Measurements from ENCODE around the gene PRSS21.

DNA sequence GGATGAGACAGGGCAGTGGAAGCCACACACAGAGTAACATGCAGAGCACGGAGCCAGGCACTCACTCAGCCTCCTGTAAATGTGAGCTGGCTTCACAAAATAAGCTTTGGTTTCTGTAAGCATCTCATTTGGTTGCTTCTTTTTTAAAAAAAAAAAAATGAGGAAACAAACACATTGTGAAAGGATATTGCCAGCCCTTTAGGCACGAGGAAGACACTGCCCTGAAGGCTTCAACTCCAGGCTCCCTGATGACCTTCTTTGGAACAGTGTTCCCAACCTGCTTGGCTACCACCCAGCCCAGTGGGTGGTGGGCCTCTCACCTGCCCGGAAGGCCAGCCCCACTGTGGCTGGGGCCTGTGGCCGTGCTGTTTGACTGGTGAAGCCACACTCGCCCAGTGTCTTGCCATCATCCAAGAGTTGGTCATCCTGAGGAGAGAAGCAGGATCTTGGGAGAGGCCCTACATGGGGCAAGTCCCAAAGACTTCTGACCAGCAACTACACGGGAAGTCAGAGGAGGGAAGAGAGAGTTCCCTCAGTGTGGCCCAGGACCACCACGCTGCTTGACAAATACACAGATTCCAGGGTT lies 41.8 kb upstream of the PRSS21 start:
- TF ChIP-seq, protein P1, sequence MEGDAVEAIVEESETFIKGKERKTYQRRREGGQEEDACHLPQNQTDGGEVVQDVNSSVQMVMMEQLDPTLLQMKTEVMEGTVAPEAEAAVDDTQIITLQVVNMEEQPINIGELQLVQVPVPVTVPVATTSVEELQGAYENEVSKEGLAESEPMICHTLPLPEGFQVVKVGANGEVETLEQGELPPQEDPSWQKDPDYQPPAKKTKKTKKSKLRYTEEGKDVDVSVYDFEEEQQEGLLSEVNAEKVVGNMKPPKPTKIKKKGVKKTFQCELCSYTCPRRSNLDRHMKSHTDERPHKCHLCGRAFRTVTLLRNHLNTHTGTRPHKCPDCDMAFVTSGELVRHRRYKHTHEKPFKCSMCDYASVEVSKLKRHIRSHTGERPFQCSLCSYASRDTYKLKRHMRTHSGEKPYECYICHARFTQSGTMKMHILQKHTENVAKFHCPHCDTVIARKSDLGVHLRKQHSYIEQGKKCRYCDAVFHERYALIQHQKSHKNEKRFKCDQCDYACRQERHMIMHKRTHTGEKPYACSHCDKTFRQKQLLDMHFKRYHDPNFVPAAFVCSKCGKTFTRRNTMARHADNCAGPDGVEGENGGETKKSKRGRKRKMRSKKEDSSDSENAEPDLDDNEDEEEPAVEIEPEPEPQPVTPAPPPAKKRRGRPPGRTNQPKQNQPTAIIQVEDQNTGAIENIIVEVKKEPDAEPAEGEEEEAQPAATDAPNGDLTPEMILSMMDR (conservative IDR thresholded peaks at IDR 0.05), result no peak
- TF ChIP-seq ZFX (IDR thresholded peaks at IDR 0.05), result no peak
